SK-N-SH treated with all-trans-retinoic acid at 6 μM for 48 hours (cell line): ENCODE data around the gene CYTH3.

Experiments used
- ATAC-seq: fragments of 200-7000 bp; cut with Tn5 transposase; 3 replicates; pipeline ENCODE4 v1.9.1; 2020; ENCODE audit warnings: mild to moderate bottlenecking, moderate library complexity
- ARNTL ChIP-seq: fragments of 450-650 bp; formaldehyde crosslinking; IDR thresholded peaks from 2 replicates; pipeline ENCODE4 v1.5.0; 2020; ENCODE audit warnings: low read depth, mild to moderate bottlenecking, moderate library complexity, borderline replicate concordance
- BACH2 ChIP-seq: fragments of 250-450 bp; sonication (Bioruptor Pico); IDR thresholded peaks from 2 replicates; pipeline ENCODE4 v1.9.0; 2021; ENCODE audit warnings: mild to moderate bottlenecking, borderline replicate concordance
- CSDC2 ChIP-seq: fragments of 250-450 bp; sonication (Bioruptor Pico); IDR thresholded peaks from 2 replicates; pipeline ENCODE4 v1.5.0; 2020; ENCODE audit warnings: mild to moderate bottlenecking, moderate library complexity
- ESRRG ChIP-seq: fragments of 250-450 bp; sonication (Bioruptor Pico); IDR thresholded peaks from 2 replicates; pipeline ENCODE4 v1.6.1; 2021; ENCODE audit warnings: mild to moderate bottlenecking
- GLIS3 ChIP-seq: fragments of 250-450 bp; sonication (Bioruptor Pico); IDR thresholded peaks from 2 replicates; pipeline ENCODE4 v1.5.0; 2020; ENCODE audit warnings: mild to moderate bottlenecking, moderate library complexity
- ISL1 ChIP-seq: fragments of 250-450 bp; sonication (Bioruptor Pico); IDR thresholded peaks from 2 replicates; pipeline ENCODE4 v2.1.2; 2022; ENCODE audit warnings: mild to moderate bottlenecking, moderate library complexity
- OSR1 ChIP-seq: fragments of 250-450 bp; sonication (Bioruptor Pico); IDR thresholded peaks from 2 replicates; pipeline ENCODE4 v1.8.0; 2022; ENCODE audit warnings: moderate library complexity, mild to moderate bottlenecking, inconsistent platforms
- PPARA ChIP-seq: fragments of 250-450 bp; sonication (Bioruptor Pico); IDR thresholded peaks from 2 replicates; pipeline ENCODE4 v1.5.0; 2020; ENCODE audit warnings: mild to moderate bottlenecking, borderline replicate concordance
- RARB ChIP-seq: fragments of 250-450 bp; sonication (Bioruptor Pico); IDR thresholded peaks from 2 replicates; pipeline ENCODE4 v1.8.0; 2021; ENCODE audit warnings: mild to moderate bottlenecking, moderate library complexity
- SNAI2 ChIP-seq: fragments of 250-450 bp; sonication (Bioruptor Pico); IDR thresholded peaks from 2 replicates; pipeline ENCODE4 v1.5.0; 2020; ENCODE audit warnings: mild to moderate bottlenecking, moderate library complexity
- TCF4 ChIP-seq: fragments of 250-450 bp; sonication (Bioruptor Pico); IDR thresholded peaks from 2 replicates; pipeline ENCODE4 v1.8.0; 2021; ENCODE audit warnings: mild to moderate bottlenecking, moderate library complexity, borderline replicate concordance
- TOX ChIP-seq: fragments of 250-450 bp; sonication (Bioruptor Pico); IDR thresholded peaks from 2 replicates; pipeline ENCODE4 v1.8.0; 2021; ENCODE audit warnings: mild to moderate bottlenecking, moderate library complexity, borderline replicate concordance
- ZC3H10 ChIP-seq: fragments of 250-450 bp; sonication (Bioruptor Pico); IDR thresholded peaks from 2 replicates; pipeline ENCODE4 v1.5.1; 2021; ENCODE audit warnings: mild to moderate bottlenecking, moderate library complexity
- ZFP3 ChIP-seq: fragments of 250-450 bp; sonication (Bioruptor Pico); IDR thresholded peaks from 2 replicates; pipeline ENCODE4 v1.5.0; 2020; ENCODE audit warnings: mild to moderate bottlenecking, moderate library complexity
- ZFP30 ChIP-seq: fragments of 450-650 bp; formaldehyde crosslinking; IDR thresholded peaks from 2 replicates; pipeline ENCODE4 v1.5.0; 2022; ENCODE audit warnings: mild to moderate bottlenecking, moderate library complexity
- ZNF565 ChIP-seq: fragments of 450-650 bp; formaldehyde crosslinking; conservative IDR thresholded peaks from 2 replicates; pipeline ENCODE4 v1.5.0; 2020; ENCODE audit warnings: low read depth, mild to moderate bottlenecking, moderate library complexity
- ZNF70 ChIP-seq: fragments of 450-650 bp; formaldehyde crosslinking; IDR thresholded peaks from 2 replicates; pipeline ENCODE4 v1.5.0; 2020; ENCODE audit warnings: mild to moderate bottlenecking, moderate library complexity
- ZNF8 ChIP-seq: fragments of 450-650 bp; formaldehyde crosslinking; IDR thresholded peaks from 2 replicates; pipeline ENCODE4 v1.5.0; 2020; ENCODE audit warnings: mild to moderate bottlenecking, moderate library complexity
- TF ChIP-seq, protein P1 (sequence below): fragments of 250-450 bp; sonication (Bioruptor Pico); IDR thresholded peaks from 2 replicates; pipeline ENCODE4 v1.5.0; 2020; ENCODE audit warnings: mild to moderate bottlenecking, moderate library complexity
- TF ChIP-seq, protein P2 (sequence below): fragments of 250-450 bp; sonication (Bioruptor Pico); IDR thresholded peaks from 2 replicates; pipeline ENCODE4 v1.8.0; 2021; ENCODE audit warnings: low read depth, mild to moderate bottlenecking, moderate library complexity, borderline replicate concordance
- TF ChIP-seq, protein P3 (sequence below): fragments of 250-450 bp; sonication (Bioruptor Pico); IDR thresholded peaks from 2 replicates; pipeline ENCODE4 v1.5.1; 2020; ENCODE audit warnings: low read depth, mild to moderate bottlenecking, moderate library complexity
- TF ChIP-seq, protein P4 (sequence below): fragments of 250-450 bp; sonication (Bioruptor Pico); IDR thresholded peaks from 2 replicates; pipeline ENCODE4 v1.8.0; 2020; ENCODE audit warnings: mild to moderate bottlenecking, moderate library complexity, borderline replicate concordance
- TF ChIP-seq, protein P5 (sequence below): fragments of 250-450 bp; sonication (Bioruptor Pico); IDR thresholded peaks from 2 replicates; pipeline ENCODE4 v1.5.1; 2021; ENCODE audit warnings: mild to moderate bottlenecking, moderate library complexity

CYTH3 gene

DNA sequence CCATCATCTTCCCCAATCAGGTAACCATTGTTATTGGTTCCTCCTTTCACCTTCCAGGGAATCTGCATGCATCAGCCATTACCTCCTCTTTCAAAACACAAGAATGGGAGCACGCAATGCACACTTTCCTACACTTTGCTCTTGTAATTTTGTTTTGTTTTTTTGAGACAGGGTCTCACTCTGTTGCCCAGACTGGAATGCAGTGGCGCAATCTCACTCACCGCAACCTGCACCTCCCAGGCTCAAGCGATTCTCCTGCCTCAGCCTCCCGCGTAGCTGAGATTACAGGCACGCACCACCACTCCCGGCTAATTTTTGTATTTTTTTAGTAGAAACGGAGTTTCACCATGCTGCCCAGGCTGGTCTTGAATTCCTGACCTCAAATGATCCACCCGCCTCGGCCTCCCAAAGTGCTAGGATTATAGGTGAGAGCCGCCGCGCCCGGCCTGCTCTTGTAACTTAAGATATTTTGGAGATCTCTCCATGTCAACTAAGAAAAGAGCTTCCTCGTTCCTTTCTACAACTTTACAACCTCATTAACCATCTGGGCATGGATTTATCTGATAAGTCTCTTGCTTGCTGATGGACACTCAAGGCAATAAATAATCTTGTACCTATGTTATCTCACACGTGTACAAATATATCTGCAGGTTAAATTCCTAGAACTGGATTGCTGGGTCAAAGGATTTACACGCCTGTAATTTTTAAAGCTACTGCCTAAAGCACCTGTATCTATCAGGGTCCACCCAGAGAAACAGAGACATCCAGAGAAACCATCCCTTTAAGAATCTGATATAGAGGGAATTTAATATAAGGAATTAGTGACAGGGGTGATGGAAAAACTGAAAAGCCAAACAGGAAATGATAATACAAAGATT is 4.2 kb downstream of the CYTH3 start:
- no peak for ATAC-seq
- TF ChIP-seq GLIS3 (CRISPR knock-in tag) (no peak), ZFP3 (no peak), TCF4 (no peak), PPARA (CRISPR knock-in tag) (no peak), ZNF70 (CRISPR knock-in tag) (no peak), ESRRG (CRISPR knock-in tag) (no peak), TOX (CRISPR knock-in tag) (no peak), ZNF8 (CRISPR knock-in tag) (no peak), ARNTL (no peak), ISL1 (CRISPR knock-in tag) (no peak), CSDC2 (CRISPR knock-in tag) (no peak), BACH2 (no peak), OSR1 (CRISPR knock-in tag) (no peak), ZC3H10 (CRISPR knock-in tag) (no peak), RARB (CRISPR knock-in tag) (no peak)
- TF ChIP-seq, protein P1, sequence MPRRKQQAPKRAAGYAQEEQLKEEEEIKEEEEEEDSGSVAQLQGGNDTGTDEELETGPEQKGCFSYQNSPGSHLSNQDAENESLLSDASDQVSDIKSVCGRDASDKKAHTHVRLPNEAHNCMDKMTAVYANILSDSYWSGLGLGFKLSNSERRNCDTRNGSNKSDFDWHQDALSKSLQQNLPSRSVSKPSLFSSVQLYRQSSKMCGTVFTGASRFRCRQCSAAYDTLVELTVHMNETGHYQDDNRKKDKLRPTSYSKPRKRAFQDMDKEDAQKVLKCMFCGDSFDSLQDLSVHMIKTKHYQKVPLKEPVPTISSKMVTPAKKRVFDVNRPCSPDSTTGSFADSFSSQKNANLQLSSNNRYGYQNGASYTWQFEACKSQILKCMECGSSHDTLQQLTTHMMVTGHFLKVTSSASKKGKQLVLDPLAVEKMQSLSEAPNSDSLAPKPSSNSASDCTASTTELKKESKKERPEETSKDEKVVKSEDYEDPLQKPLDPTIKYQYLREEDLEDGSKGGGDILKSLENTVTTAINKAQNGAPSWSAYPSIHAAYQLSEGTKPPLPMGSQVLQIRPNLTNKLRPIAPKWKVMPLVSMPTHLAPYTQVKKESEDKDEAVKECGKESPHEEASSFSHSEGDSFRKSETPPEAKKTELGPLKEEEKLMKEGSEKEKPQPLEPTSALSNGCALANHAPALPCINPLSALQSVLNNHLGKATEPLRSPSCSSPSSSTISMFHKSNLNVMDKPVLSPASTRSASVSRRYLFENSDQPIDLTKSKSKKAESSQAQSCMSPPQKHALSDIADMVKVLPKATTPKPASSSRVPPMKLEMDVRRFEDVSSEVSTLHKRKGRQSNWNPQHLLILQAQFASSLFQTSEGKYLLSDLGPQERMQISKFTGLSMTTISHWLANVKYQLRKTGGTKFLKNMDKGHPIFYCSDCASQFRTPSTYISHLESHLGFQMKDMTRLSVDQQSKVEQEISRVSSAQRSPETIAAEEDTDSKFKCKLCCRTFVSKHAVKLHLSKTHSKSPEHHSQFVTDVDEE, result no peak
- TF ChIP-seq, protein P2, sequence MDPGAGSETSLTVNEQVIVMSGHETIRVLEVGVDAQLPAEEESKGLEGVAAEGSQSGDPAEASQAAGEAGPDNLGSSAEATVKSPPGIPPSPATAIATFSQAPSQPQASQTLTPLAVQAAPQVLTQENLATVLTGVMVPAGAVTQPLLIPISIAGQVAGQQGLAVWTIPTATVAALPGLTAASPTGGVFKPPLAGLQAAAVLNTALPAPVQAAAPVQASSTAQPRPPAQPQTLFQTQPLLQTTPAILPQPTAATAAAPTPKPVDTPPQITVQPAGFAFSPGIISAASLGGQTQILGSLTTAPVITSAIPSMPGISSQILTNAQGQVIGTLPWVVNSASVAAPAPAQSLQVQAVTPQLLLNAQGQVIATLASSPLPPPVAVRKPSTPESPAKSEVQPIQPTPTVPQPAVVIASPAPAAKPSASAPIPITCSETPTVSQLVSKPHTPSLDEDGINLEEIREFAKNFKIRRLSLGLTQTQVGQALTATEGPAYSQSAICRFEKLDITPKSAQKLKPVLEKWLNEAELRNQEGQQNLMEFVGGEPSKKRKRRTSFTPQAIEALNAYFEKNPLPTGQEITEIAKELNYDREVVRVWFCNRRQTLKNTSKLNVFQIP (CRISPR knock-in tag), result no peak

DNA sequence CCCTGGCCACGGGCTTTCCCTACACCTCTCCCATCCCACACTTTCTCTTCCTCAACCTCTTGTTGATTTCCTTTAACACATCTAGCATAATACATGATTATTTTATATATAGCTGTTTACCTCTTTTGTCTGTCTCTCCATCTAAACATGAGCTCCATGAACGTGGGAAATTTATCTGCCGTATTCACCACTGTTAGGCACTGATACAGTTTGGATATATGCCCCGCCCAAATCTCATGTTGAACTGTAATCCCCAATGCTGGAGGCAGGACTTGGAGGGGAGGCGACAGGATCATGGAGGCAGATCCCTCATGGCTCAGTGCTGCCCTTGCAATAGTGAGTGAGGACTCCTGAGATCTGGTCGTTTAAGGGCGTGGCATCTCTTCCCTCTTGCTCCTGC is 5.7 kb downstream of the CYTH3 start:
- no peak for TF ChIP-seq SNAI2 (CRISPR knock-in tag)
- no peak for TF ChIP-seq OSR1 (CRISPR knock-in tag)
- no peak for TF ChIP-seq TOX (CRISPR knock-in tag)
- TF ChIP-seq ZFP3, result no peak
- TF ChIP-seq RARB (CRISPR knock-in tag), result no peak
- TF ChIP-seq ESRRG (CRISPR knock-in tag), result no peak
- TF ChIP-seq GLIS3 (CRISPR knock-in tag), result no peak
- TF ChIP-seq ZNF8 (CRISPR knock-in tag), result no peak
- no peak for TF ChIP-seq ISL1 (CRISPR knock-in tag)
- TF ChIP-seq, protein P2 (CRISPR knock-in tag), result no peak
- TF ChIP-seq, protein P3, sequence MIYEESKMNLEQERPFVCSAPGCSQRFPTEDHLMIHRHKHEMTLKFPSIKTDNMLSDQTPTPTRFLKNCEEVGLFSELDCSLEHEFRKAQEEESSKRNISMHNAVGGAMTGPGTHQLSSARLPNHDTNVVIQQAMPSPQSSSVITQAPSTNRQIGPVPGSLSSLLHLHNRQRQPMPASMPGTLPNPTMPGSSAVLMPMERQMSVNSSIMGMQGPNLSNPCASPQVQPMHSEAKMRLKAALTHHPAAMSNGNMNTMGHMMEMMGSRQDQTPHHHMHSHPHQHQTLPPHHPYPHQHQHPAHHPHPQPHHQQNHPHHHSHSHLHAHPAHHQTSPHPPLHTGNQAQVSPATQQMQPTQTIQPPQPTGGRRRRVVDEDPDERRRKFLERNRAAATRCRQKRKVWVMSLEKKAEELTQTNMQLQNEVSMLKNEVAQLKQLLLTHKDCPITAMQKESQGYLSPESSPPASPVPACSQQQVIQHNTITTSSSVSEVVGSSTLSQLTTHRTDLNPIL (CRISPR knock-in tag), result no peak
- no peak for ATAC-seq

DNA sequence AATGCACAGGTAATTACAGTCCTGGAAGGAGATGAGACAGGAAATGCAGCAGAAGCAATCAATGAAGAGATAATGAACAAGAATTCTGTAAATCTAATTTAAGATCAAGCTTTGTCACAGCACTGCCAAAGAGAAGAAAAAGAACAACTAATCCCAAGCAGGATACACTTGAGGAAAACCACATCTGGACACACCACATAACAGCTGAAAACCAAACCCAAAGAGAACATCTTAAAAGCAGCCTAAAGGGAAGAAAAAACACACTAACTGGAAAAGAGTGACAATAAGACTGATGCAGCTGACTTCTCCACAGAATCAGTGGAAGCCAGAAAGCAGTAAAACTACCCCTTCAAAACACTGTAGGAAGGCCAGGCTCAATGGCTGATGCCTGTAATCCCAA is 10.2 kb downstream of the CYTH3 start:
- no peak for ATAC-seq
- TF ChIP-seq ESRRG (CRISPR knock-in tag) (no peak), BACH2 (no peak), ZFP30 (CRISPR knock-in tag) (no peak), TCF4 (no peak), ZNF8 (CRISPR knock-in tag) (no peak), RARB (CRISPR knock-in tag) (no peak), ZFP3 (no peak), OSR1 (CRISPR knock-in tag) (no peak), ZNF565 (CRISPR knock-in tag) (no peak), ZC3H10 (CRISPR knock-in tag) (no peak), SNAI2 (CRISPR knock-in tag) (no peak), TOX (CRISPR knock-in tag) (no peak), GLIS3 (CRISPR knock-in tag) (no peak)
- TF ChIP-seq, protein P4, sequence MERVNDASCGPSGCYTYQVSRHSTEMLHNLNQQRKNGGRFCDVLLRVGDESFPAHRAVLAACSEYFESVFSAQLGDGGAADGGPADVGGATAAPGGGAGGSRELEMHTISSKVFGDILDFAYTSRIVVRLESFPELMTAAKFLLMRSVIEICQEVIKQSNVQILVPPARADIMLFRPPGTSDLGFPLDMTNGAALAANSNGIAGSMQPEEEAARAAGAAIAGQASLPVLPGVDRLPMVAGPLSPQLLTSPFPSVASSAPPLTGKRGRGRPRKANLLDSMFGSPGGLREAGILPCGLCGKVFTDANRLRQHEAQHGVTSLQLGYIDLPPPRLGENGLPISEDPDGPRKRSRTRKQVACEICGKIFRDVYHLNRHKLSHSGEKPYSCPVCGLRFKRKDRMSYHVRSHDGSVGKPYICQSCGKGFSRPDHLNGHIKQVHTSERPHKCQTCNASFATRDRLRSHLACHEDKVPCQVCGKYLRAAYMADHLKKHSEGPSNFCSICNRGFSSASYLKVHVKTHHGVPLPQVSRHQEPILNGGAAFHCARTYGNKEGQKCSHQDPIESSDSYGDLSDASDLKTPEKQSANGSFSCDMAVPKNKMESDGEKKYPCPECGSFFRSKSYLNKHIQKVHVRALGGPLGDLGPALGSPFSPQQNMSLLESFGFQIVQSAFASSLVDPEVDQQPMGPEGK (CRISPR knock-in tag), result no peak
- TF ChIP-seq, protein P3 (CRISPR knock-in tag), result no peak
- TF ChIP-seq, protein P5, sequence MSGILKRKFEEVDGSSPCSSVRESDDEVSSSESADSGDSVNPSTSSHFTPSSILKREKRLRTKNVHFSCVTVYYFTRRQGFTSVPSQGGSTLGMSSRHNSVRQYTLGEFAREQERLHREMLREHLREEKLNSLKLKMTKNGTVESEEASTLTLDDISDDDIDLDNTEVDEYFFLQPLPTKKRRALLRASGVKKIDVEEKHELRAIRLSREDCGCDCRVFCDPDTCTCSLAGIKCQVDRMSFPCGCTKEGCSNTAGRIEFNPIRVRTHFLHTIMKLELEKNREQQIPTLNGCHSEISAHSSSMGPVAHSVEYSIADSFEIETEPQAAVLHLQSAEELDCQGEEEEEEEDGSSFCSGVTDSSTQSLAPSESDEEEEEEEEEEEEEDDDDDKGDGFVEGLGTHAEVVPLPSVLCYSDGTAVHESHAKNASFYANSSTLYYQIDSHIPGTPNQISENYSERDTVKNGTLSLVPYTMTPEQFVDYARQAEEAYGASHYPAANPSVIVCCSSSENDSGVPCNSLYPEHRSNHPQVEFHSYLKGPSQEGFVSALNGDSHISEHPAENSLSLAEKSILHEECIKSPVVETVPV (CRISPR knock-in tag), result no peak
